ENCODE measurements around the gene PABPC1L.

The PABPC1L gene

DNA sequence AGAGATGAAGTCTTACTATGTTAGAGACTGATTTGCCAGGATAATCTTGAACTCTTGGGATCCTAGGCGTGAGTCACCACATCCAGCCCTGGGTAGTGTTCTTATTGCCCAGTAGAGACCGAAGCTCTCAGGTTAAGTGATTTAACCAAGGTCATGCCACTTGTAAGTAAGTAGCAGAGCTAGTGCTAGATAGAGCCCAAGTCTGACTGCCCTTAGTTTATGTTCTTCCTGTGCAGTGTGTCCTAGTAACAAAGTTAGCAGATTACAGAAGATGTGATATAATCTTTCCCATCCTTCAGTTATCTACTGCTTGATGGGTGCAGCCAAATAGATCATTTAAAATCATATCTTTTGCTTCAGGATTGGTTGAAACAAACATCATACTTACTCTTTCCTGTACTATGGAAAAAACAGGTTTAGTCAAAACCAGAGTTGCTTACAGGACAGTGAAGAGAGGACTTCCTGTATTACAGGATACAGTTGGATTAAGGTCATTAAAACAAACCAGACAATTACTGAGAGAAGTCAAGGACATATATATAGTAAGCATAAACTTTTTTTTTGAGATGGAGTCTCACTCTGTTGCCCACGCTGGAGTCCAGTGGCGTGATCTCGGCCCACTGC is 9.5 kb upstream of the PABPC1L start:
- DNase-seq (ENCODE audit: low read depth) = no peak

GRCh38 chr20:44901974-44902373 is 7.9 kb upstream of the PABPC1L start:
- no peak for DNase-seq (ENCODE audit: low read depth)

GRCh38 chr20:44904377-44904776 is 5.5 kb upstream of the PABPC1L start:
- DNase-seq (ENCODE audit: low read depth) = no peak

- no peak for DNase-seq (ENCODE audit: low read depth)
Measured at GRCh38 chr20:44908987-44909871, 631 bp upstream of the PABPC1L start.

- DNase-seq (ENCODE audit: low read depth) = no peak
Measured at GRCh38 chr20:44910690-44911262, 916 bp downstream of the PABPC1L start.

DNA sequence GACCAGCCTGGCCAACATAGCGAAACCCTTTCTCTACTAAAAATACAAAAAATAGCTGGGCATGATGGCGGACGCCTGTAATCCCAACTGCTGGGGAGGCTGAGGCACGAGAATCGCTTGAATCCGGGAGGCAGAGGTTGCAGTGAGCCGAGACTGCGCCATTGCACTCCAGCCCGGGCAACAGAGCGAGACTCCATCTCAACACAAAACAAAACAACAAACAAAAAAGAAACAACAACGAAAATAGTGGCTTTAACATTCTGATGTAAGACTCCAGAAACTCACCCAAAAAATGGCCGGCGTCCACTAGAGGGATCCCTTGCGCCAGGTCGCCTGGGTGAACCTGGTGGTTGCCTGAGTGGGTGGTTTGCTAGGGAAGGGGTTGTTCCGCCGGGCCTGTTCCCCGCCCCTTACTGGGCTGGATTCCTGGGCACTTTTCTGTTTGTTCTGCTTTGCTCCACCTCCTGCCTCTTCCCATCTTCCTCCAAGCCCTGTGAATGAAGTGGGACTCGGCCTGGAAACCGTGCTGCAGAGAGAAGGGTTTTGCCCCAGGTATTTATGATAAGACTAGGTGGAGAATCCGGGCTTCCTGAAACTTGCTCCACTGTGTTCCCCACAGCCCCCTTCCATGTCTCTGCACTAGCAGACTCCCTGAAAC is 1.5 kb downstream of the PABPC1L start:
- DNase-seq (ENCODE audit: low read depth) = peak; percentile 13

DNA sequence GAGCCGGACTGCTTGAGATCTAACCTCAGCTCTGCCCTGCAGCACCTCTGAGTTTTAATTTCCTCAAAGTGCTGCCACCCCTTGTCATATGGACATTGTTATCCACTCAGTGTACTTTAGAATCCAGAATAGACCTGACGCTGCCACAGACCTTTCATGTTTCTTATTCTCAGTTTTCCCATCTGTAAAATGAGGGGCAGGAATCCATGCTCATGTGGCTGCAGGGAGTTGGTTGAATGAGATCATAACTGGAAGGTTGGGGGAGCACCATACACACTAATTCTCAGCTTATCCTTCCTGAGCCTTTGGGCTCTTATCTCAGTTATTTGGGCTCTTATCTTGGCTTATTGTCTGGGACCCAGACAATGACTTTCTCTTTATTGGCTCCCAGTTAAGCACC is 2.3 kb downstream of the PABPC1L start:
- DNase-seq (ENCODE audit: low read depth) = no peak

GRCh38 chr20:44914924-44915323 is 5.1 kb downstream of the PABPC1L start:
- no peak for DNase-seq (ENCODE audit: low read depth)

DNA sequence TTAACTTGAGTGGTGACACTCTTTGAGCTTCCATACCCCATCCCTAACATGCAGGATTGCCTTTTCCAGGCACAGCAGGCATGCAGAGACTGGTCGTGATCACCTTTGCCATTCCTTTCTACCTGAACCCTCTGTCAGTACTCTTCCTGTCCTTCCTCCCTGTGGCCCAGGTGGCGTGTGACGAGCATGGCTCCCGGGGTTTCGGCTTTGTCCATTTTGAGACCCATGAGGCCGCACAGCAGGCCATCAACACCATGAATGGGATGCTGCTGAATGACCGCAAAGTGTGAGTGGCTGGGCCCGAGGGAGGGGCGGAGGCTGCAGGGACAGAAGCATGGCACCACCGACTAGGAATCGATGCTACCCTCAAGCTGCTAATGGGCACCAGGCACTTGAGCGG is 6.7 kb downstream of the PABPC1L start:
- DNase-seq (ENCODE audit: low read depth) = no peak

DNA sequence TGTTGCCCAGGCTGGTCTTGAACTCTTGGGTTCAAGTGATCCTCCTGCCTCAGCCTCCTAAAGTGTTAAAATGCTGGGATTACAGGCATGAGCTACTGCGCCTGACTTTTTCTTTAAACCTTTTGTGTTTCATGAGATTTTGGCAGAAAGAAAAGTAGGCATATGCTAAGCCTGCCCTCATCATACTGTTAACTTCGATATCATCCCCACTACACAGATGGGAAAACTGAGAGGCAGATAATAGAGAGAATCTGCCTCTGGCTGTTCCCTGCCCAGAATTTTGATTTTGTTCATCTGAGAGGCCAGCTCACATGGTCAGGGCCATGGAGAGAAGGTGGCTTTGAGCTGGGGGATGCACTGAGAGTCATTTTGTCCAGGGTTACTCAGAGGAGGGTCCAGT is 7.5 kb downstream of the PABPC1L start:
- DNase-seq (ENCODE audit: low read depth) = no peak

- DNase-seq (ENCODE audit: low read depth) = no peak
Measured at GRCh38 chr20:44918342-44918741, 8.5 kb downstream of the PABPC1L start.

DNA sequence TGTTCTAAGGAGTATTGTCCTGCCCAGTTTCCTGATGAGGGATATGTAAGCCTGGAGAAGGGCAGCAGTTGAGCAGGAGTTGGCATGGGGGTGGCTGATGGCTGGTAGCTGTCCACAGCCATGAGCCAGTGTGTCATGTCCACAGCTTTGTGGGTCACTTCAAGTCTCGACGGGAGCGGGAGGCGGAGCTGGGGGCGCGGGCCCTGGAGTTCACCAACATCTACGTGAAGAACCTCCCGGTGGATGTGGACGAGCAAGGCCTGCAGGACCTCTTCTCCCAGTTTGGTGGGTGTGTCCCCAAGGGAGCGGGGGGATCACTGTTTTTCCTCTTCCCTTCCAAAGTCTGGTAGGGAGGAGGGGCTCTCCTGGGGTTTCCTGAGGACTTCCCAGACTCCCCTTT is 8.9 kb downstream of the PABPC1L start:
- DNase-seq (ENCODE audit: low read depth) = no peak

DNA sequence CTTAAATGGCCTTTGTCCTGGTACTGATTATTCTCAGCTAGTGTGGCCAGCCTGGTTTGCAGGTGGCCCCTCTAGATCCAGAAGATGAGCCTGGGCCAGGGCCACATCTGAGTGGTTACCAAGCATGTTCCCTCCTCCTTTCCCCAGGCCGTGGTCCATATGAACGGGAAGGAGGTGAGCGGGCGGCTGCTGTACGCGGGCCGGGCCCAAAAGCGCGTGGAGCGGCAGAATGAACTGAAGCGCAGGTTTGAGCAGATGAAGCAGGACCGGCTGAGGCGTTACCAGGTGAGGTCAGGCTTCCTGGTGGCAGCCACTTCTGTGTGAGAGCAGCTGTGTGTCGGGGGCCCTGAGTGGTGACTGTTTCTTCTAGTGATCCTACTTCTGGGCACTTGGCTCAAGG is 11.6 kb downstream of the PABPC1L start:
- DNase-seq (ENCODE audit: low read depth) = no peak

DNA sequence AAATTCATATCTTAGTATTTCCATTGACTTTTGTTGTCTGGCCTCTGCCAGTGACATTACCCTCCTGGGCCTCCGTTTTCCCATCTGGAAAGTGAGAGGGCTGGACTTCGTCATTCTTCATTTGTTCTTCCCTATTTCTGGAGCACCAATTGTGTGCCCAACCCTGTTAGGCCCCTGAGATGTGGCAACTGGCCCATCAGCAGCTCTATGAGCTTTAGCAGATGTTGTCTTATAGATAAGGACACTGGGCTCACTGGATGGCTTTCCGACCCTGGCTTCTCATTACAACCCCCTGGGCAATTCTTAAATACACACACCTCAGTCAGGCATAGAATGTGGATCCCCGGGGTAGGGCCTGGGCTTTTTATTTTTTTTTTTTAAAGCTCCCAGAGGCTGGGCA is 14.7 kb downstream of the PABPC1L start:
- DNase-seq (ENCODE audit: low read depth) = no peak

DNA sequence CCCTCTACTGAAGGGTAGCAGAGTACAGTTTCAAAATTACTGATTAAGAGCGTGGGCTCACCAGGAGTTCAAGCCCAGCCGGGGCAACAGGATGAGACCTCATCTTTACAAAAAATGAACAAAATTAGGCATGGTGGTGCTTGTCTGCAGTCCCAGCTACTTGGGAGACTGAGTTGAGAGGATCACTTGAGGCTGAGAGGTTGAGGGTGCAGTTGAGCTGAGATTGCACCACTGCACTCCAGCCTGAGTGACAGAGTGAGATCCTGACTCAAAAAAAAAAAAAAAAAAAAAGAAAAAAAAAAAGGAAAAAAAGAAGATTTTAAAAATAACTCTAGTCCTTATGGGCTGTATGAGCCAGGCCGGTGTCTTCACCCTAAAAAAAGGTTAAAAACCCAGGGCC is 18.7 kb downstream of the PABPC1L start:
- DNase-seq (ENCODE audit: low read depth) = no peak

DNA sequence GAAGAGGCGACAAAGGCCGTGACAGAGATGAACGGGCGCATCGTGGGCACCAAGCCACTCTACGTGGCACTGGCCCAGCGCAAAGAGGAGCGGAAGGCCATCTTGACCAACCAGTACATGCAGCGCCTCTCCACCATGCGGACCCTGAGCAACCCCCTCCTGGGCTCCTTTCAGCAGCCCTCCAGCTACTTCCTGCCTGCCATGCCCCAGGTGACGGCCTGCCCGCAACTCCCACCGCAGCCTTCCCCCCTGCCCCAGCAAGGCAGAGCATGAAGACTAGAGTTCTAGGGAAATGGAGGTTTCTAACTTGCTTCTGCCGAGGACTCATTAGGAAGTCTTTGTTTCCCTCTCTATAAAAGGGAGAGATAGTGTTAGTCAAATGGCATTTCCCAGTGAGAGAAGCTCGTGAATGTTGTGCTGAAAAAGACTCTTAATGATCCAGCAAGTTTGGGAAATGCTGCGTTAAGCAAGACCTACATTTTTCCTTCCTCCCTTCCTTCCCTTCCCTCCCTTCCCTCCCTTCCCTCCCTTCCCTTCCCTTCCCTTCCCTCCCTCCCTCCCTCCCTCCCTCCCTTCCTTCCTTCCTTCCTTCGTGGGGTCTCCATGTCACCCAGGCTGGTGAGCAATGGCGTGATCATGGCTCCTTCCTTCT is 20.8 kb downstream of the PABPC1L start:
- no peak for DNase-seq (ENCODE audit: low read depth)

DNA sequence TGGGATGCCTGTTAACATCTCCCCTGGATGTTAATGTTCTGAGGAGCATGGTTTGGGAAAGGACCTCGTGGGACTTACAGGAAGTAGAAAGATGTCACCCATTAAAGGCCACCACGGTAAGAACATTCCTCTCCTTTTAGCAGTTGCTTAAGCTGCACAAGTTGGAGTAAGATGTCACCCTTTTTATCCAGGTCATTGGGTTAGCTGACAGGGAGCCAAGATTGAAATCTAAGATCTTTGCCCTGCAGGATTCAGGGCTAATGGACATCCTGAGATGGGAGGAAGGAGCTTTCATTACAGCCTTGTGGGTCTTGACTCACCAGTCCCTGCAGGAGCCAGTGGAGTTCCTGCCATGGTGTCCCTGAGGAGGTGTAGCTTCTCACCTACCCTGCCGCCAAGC is 22.1 kb downstream of the PABPC1L start:
- DNase-seq (ENCODE audit: low read depth) = no peak

DNA sequence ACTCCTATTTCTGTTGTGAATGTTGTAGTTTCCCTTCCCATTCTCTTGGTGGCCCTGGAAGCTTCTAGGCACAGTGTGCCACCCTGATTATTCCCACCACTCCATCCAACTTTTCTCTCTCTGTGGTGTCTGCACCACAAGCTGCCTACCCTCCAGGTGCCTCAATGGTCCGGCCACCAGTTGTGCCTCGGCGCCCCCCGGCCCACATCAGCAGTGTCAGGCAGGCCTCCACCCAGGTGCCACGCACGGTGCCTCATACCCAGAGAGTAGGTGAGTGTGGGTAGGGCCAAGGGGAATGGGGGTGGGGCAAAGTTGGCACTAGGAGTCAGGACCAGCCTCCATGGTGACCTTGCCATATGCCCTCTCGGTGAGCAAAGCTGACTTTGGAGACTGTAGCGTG is 23.1 kb downstream of the PABPC1L start:
- no peak for DNase-seq (ENCODE audit: low read depth)

GRCh38 chr20:44936510-44936909 is 26.6 kb downstream of the PABPC1L start:
- DNase-seq (ENCODE audit: low read depth) = no peak

GRCh38 chr20:44938637-44939036 is 28.8 kb downstream of the PABPC1L start:
- no peak for DNase-seq (ENCODE audit: low read depth)

GRCh38 chr20:44941120-44941691 is 31.3 kb downstream of the PABPC1L start:
- no peak for DNase-seq (ENCODE audit: low read depth)

Data from stimulated activated CD8-positive, alpha-beta memory T cell treated with anti-CD3 and anti-CD28 coated beads, Interleukin-12 subunit alpha, Interleukin-12 subunit beta, amount 100 ng/mL, for 1 hour (primary cell).